Lower lobe of right lung (tissue), 2 donors: ENCODE data around the gene GALNT17. TPM values are rescaled to one million over a fixed set of nuclear protein-coding genes. Genes with fewer than 3 reads are reported as not detected.

ENCODE experiments used
- ATAC-seq, 2 donors: fragments of 200-7000 bp; cut with Tn5 transposase; one replicate each; pipeline ENCODE4 v1.9.1; 2020 to 2022; ENCODE audit warnings: mild to moderate bottlenecking in 2 of 2, moderate library complexity in 2 of 2
- DNase-seq: peaks from one replicate; pipeline ENCODE4 v3.0.0-alpha.2; 2020
- H3K27ac ChIP-seq: fragments of 200-600 bp; one replicate; pipeline ENCODE4 v1.8.0; 2022
- H3K27me3 ChIP-seq: fragments of 200-600 bp; one replicate; pipeline ENCODE4 v1.8.0; 2022; ENCODE audit warnings: low read depth
- H3K36me3 ChIP-seq: fragments of 200-600 bp; one replicate; pipeline ENCODE4 v1.8.0; 2022; ENCODE audit warnings: mild to moderate bottlenecking
- H3K4me1 ChIP-seq: fragments of 200-600 bp; one replicate; pipeline ENCODE4 v1.8.0; 2022
- H3K4me3 ChIP-seq: fragments of 200-600 bp; one replicate; pipeline ENCODE4 v1.8.0; 2022; ENCODE audit warnings: mild to moderate bottlenecking
- H3K9me3 ChIP-seq: fragments of 200-600 bp; one replicate; pipeline ENCODE4 v1.8.0; 2022
- intact Hi-C: fragments of 100-400 bp; cut with DNase I; formaldehyde crosslinking; loops from one replicate; pipeline ENCODE4 v1.11.0; 2022
- total RNA-seq: library from RNA; stranded (reverse); fragmentation: NEBNext Ultra II Directional; extraction: Animal tissue kit (Norgen Biotek cat#: 25700); gene quantifications from one replicate; pipeline ENCODE4 v1.2.1, GENCODE V29; 2021
- TF ChIP-seq, protein P1 (sequence below): fragments of 200-600 bp; IDR thresholded peaks from one replicate; pipeline ENCODE4 v1.8.0; 2022; ENCODE audit warnings: antibody characterized with exemption, mild to moderate bottlenecking
- donor health status: DM: no; HTN: yes; CAD: no; lungs with severe emphysema.

The GALNT17 gene
- total RNA-seq, 1 donor from 2014 or later, result 6.6 TPM

DNA sequence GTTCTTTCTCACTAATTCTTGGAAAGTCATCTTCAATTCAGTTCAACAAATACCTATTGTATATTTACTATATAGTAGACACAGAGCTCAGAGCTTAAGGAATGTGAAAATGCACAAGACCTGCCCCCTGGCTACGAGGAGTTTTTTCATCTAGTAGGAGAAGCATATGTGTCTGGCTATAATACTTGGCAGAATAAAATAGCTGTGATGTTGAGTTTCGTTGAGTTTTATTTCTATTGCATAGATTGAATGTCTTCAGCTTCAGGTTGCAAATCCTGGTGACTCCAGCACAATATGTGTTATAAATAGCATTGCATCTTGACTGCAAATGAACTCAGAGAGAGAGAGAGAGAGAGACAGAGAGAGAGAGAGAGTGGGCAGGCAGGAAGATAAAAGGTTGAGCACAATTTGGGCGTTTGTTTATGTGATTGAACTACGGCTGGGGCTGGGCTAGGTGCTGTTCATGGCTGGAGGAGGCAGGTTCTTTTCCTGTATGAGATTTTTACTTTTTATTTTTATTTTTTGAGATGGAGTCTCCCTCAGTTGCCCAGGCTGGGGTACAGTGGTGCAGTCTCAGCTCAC, 229.6 kb downstream of the GALNT17 start:
- intact Hi-C loops, result no loop called here
- Histone ChIP-seq H3K36me3 (no peaks in the 10 kb centered on the region), H3K27me3 (no peaks in the 10 kb centered on the region), H3K9me3 (no peaks in the 10 kb centered on the region), H3K27ac (no peak overlapping the region), H3K4me3 (no peak overlapping the region), H3K4me1 (no peaks in the 10 kb centered on the region)
- DNase-seq, result no peak
- no peak for ATAC-seq
- TF ChIP-seq, protein P1, sequence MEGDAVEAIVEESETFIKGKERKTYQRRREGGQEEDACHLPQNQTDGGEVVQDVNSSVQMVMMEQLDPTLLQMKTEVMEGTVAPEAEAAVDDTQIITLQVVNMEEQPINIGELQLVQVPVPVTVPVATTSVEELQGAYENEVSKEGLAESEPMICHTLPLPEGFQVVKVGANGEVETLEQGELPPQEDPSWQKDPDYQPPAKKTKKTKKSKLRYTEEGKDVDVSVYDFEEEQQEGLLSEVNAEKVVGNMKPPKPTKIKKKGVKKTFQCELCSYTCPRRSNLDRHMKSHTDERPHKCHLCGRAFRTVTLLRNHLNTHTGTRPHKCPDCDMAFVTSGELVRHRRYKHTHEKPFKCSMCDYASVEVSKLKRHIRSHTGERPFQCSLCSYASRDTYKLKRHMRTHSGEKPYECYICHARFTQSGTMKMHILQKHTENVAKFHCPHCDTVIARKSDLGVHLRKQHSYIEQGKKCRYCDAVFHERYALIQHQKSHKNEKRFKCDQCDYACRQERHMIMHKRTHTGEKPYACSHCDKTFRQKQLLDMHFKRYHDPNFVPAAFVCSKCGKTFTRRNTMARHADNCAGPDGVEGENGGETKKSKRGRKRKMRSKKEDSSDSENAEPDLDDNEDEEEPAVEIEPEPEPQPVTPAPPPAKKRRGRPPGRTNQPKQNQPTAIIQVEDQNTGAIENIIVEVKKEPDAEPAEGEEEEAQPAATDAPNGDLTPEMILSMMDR, result no peak

DNA sequence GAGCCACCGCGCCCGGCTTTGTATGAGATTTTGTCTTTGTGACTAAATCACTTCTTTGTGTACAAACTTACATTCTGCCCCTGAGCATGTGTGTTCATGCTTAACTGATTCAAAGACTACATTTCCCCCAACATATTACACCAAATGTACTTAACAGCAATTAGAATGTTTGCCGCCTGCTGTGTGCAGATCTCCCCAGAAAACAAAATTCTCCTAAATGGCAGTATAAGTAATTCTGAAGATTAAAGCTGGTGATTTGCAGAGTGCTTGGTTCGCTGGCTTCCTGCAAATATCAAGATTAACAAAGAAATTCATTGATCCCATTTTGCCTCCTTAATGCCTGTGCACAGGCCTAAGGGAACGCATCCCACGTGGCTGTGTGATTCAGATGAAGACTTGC, 230.3 kb downstream of the GALNT17 start:
- ATAC-seq (no peak), DNase-seq (no peak)
- Histone ChIP-seq H3K36me3 (no peaks in the 10 kb centered on the region), H3K4me1 (no peaks in the 10 kb centered on the region), H3K27ac (no peak overlapping the region), H3K4me3 (no peak overlapping the region), H3K9me3 (no peaks in the 10 kb centered on the region), H3K27me3 (no peaks in the 10 kb centered on the region)
- intact Hi-C loops, result no loop called here
- TF ChIP-seq, protein P1, result no peak

DNA sequence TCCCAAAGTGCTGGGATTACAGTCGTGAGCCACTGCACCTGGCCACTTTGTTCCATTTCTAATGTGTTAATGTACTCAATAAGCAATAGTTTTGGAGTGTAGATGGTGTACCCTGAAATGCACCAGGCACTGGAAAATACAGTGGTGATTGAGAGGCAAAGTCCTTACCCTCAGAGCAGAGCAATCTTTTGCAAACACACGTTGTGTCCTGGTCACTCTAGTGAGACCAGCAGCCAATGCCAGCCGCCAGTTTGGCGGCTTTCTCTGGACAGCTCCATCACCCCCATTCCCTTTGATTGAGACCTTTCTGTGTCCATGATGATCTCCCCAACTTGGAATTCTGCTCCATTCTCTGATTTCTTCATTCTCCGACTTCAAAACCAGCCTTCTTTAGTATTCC, 231.3 kb downstream of the GALNT17 start:
- Histone ChIP-seq H3K9me3 (no peaks in the 10 kb centered on the region), H3K27ac (no peak overlapping the region), H3K4me3 (no peak overlapping the region), H3K36me3 (no peaks in the 10 kb centered on the region), H3K27me3 (no peaks in the 10 kb centered on the region), H3K4me1 (no peaks in the 10 kb centered on the region)
- no peak for DNase-seq
- intact Hi-C loops, result no loop called here
- no peak for ATAC-seq
- TF ChIP-seq, protein P1, result no peak

DNA sequence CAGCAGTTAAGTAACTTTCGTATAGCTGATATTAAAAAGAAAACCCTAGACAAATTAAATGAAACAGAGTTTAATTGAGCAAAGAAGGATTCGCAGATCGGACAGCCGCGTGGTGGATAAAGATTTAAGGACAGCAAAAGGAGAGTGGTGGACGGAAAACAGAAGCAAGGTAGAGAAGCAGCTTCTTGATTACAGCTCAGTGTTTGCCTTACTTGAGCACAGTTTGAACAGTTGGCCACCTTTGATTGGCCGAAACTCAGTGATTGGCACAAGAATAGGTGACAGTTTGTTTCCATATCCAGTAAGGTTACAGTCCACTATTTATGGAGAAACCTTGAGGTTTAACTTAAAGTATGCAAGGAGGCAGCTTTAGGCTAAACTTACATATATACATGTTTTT, 231.7 kb downstream of the GALNT17 start:
- TF ChIP-seq, protein P1, result no peak
- H3K36me3 ChIP-seq, result no peaks in the 10 kb centered on the region
- no peak overlapping the region for H3K27ac ChIP-seq
- H3K27me3 ChIP-seq, result no peaks in the 10 kb centered on the region
- no peak for DNase-seq
- intact Hi-C loops, result no loop called here
- no peaks in the 10 kb centered on the region for H3K9me3 ChIP-seq
- H3K4me1 ChIP-seq, result no peaks in the 10 kb centered on the region
- ATAC-seq, result no peak
- H3K4me3 ChIP-seq, result no peak overlapping the region

DNA sequence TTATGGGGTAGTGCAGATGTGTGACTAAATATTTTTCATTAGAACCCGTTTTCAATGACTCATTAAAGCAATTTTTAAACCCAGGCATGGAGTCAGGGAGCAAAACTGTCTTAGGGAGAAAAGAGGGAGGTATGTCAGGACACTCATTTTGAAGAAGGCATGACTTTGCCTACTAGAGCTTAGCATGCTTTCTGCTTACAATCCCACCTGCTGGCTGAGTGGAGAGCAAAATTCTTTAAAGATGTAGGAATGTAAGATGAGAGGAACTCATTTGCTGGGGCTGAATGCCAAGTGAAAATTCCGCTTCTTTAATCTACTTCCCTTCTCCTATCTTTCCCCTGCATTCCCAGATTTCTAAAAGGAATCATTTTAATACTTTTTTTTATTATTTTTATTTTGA, 232.6 kb downstream of the GALNT17 start:
- Histone ChIP-seq H3K9me3 (no peaks in the 10 kb centered on the region), H3K36me3 (no peaks in the 10 kb centered on the region), H3K27ac (no peak overlapping the region), H3K4me1 (no peaks in the 10 kb centered on the region), H3K27me3 (no peaks in the 10 kb centered on the region), H3K4me3 (no peak overlapping the region)
- no peak for ATAC-seq
- TF ChIP-seq, protein P1, result no peak
- intact Hi-C loops, result no loop called here
- no peak for DNase-seq

DNA sequence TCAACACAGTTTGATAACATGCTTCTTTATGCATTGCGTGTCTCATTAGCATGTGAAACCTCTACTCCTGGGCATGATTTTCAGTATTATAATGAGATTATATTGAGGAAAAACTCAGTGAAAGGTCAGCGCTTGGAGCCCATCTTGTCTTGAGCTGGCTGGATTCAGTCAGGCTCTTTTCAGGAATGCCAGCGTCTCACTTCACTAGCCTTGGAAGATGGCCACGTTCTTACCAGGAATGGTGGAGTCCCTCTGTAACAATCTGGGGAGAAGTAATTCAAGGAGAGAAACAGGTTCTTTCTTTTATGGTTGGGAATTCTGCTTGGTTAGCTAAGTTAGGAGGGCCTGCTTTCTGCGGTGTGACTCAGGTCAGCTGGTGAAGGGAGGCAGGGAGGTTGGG, 241.0 kb downstream of the GALNT17 start:
- TF ChIP-seq, protein P1, result no peak
- Histone ChIP-seq H3K4me1 (no peaks in the 10 kb centered on the region), H3K4me3 (no peak overlapping the region), H3K27me3 (no peaks in the 10 kb centered on the region), H3K9me3 (peaks cover 9% of the 10 kb centered on the region), H3K27ac (no peak overlapping the region), H3K36me3 (no peaks in the 10 kb centered on the region)
- intact Hi-C loops, result no loop called here
- DNase-seq (no peak), ATAC-seq (no peak)
